GM19397 (cell line): ENCODE measurements around the gene SPTB.

ENCODE experiments used
- ATAC-seq: cut with Tn5 transposase; IDR thresholded peaks from one replicate; pipeline ENCODE4 v1.9.1; 2021; ENCODE audit warnings: mild to moderate bottlenecking, moderate library complexity; ENCODE audit not compliant: unreplicated experiment

The SPTB gene

DNA sequence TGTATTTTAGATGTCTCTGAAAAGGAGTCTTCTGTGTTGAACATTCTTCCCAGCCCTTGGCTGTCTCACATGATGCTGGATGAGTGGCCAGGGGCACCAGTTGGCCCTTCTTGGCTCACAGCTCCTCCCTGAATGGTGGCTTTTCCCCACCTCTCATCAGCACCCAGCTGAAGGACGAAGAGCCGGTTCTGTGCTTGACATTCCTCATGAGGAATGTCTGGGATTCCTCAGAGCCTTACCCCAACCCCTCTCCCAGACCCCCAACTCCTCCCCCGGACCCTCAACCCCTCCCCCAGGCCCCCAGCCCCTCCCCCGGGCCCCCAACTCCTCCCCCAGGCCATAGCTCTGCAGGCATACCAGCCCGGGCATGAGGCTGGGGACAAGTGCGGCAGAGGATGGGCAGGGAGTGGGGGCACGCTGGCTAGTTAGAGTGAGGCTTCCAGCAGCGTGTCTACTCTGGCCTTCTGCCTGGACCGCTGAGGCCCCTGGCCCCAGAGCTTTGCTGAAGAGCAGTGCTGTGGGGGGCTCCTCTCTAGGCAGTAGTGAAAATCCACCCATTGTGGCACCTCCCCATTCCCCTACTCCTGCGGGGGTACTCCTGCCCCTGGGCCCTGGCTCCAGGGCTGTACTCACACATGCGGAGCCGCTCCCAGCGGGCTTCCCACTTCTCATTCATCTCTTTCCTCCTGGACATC, 111.2 kb downstream of the SPTB start:
- ATAC-seq, result no peak

DNA sequence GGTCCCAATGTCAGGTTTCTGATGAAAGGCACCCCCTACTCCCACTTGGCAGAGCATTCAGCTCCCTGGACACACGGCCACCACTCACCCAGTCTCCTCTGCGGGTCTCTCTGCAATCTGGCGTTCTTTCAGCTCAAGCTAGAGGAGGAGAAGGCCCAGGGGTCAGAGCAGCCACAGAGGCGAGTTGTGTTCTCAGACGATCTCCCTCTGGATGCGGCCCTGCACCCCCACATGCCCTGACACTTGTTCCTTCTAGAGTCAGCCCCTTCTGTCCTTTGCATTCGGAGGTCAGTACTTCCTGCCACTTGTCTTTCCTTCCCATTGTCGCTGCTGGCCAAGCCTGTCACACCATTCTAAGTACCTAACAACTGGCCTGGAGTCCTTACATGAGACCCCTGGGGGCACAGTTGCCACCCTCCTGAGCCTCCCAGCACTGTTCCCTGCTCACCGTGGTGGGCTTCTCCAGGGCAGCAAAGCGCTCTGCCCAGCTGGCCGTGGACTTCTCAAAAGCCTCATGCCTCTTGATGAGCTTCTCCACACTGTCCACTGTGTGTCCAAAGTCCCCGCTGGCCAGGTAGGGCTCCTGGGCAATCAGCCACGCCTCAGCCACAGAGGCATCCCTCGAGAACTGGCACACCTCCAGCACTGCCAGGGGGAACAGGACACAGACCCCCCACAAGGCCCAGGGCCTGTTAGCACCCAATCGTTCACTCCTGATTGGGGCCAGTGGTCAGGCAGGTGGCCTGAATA, 112.3 kb downstream of the SPTB start:
- no peak for ATAC-seq

DNA sequence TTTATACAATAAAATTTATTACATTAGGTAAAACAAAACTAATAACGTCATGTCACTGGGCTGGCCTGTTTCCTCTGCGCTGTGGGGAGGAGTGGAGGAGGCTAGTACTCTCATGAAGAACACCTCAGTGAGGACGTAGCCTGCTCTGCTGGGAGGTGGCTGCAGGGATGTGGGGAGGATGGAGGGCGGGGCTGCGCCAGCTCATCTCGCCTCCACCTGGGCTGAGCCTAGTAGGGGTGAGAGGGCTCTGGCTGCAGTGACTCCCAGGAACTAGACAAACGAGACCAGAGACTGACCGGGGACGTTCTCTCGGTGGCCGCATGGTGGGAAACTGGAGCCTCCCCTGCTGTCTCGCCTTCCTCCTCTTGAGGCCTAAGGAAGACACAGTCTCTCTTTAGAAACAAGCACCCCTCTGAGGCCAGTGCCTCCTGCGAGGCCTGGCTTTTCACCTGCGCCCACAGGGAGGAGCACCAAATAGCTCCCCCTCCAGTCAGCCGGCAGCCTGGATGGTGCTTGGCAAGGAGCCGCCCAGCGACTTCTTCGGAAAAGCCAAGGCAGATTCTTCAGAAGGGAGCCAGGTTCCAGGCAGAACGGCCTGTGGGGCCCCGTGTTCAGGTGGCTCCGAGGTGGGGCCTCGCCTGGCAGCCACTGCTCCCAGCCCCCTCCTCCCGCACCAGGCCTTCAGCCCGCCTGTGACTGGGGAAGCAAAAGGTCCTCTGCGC, 113.1 kb downstream of the SPTB start:
- ATAC-seq, result no peak

DNA sequence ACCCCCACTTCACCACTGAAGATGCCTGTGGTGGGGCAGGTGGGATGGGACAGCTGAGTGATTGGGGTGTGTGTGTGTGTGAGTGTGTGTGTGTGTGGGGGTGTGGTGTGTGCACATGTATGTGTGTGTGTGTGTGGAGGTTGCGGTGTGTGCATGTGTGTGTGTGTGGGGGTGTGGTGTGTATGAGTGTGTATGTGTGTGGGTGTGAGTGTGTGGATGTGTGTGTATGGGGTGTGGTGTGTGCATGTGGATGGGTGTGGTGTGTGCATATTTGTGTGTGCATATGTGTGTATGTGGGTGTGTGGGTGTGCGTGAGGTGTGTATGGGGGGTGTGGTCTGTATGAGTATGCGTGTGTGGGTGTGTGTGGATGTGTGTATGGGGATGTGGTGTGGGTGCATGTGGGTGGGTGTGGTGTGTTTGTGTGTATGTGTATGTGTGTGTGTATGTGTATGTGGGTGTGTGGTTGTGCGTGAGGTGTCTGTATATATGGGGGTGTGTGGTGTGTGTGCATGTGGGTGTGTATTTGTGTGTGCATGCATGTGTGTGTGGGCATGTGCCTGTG, 113.9 kb downstream of the SPTB start:
- no peak for ATAC-seq

DNA sequence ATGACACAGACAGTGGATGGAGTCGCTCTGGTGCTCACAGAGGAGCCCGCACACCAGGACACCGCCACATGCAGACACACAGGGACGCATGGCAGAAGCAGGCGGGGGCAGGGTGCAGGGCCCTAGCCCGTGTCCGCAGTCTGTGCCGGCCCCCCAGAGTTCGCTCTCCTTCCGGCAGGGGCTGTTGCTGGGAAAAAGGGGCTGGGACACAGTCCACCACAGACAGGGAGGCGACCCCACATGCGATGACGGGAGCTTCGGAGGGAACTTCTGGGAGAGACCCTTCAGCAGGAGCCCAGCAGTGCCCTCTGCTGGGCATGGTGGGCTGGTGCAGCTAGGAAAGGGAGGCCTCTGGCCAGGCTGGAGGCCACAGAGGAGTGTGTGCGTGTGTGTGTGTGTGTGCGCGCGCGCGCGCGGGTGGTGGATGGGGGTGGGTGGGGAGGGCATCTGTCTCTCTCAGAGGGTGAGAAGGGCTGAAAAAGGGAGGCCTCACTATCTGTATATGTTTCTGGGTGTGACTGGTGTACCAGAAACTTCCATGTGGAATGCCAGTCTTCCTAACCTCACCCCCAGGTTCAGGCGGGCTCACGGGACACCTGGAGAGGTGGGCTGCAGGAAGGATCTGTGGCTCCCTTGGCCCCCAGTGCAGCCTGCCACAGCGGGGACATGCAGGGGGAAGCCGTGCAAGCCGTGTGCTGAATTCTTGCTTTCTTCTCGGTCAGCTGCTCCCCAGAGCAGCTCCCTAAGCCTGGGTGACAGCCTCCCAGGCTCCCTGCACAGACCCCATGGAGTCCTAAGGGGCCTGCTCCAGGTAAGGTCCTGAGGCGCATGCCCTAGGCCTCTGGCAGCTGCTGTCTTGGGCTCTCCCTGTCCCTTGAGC, 114.8 kb downstream of the SPTB start:
- no peak for ATAC-seq

DNA sequence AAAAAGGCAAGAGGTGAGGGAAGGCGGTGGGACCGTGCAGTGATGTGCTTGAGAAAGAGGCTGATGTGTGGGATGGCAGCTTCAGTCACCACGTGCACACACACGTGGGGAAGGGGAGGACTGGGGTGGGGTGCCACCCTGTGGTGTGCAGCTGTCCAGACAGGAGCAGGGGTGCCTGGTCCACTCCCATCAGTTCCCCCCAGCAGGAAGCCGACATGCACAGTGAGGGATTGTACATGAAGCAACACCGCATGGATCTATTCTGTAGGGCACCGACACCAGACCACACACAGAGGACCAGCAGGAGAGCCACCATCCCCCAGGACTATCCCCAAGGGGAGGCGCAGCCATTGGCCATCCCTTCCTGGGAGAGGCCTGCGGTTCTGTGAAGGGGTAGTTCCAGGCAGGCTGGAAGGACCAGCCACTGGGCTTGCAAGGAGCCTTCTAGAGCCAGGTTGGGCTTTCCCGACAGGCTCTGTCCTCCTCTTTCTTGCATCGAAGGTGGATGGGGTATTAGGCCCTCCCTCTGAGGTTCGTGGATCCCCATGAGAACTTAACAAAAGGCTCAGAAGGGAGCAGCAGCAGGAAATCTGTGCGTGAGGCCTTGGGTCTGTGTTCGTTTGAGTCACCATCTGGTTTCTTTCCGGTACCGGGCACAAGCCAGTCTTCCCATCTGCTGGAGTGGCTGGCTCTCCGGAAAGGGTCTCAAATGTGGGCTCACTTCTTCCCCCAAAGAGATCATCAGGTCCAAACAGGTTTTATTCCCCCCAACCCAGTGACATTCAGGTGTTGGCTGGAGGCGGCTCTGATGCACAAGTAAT, 115.7 kb downstream of the SPTB start:
- no peak for ATAC-seq

DNA sequence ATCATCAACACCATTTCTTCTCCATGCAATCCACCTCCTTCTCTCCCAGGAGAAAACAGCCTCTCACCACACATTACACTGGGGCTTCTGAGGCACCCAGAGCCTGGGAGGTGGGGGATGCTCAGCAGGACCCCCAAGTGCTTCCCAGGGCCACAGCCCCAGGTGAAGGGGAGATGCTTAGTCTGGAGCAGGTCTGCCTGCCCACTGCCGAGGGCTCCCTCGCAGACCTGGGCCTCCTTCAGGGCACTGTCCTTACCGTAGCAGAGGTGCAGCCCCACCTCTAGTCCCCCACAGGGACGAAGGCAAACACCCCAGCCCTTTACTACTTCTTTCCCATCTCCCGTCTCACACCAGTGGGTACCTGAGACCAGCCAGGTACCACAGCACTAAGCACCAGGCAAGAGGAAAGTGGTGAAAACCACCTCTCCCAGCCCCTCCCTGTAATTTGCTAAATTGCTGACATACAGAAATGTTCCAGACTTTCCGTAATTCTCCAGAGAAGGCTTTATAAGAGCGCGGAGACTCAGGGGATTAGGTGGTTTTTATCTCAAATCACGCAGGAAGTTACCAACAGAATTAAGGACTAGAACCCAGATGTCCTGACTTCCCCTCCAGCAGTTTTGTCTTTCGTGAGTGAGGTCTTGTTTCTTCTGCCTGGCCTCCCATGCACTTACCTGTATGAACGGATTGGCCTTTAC, 116.5 kb downstream of the SPTB start:
- no peak for ATAC-seq

DNA sequence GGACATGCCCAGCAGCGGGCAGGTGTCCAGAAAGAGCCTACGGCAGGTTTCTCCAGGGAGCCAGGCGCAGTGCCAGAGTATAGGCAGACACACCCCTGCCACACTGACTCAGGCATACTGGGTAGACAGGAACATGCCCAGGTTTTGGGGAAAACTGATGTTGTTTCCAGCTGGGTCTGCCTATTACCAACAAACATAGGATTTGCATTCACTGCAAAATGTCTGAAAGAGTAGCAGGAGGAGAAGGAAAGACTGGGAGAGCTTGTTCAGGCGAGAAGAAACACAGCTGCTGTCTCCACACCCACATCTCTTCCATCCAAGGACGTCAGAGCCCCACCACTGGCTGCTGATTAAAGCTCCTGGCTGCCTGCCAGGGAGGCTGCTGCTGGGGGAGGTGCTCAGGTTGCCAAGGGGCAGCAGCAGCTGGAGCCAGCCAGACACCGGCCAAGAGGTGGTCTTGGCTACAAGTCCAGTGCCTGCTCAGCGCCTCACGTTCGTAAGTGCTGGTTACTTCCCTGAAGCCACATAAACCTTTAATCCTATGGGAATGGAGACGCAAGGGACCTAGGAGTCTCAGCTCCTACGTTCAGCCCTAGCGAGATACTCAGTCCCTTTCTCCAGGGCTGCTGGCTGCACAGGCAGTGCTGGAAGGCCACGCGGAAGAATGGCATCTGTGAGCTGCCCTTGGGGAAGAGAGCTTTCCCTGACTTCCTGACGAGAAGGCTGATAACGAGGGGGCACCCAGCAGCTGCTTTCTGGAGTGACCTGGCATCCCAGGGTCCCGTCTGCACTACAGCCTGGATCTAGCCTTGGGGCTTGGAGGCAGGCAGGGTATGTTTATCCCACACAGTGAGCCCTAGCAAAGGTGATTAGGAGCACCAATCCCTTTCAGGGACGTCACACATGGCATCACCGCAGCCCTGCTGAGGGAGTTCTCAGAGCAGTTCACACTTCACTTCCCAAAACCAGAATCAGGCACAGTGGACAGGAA, 117.4 kb downstream of the SPTB start:
- no peak for ATAC-seq

DNA sequence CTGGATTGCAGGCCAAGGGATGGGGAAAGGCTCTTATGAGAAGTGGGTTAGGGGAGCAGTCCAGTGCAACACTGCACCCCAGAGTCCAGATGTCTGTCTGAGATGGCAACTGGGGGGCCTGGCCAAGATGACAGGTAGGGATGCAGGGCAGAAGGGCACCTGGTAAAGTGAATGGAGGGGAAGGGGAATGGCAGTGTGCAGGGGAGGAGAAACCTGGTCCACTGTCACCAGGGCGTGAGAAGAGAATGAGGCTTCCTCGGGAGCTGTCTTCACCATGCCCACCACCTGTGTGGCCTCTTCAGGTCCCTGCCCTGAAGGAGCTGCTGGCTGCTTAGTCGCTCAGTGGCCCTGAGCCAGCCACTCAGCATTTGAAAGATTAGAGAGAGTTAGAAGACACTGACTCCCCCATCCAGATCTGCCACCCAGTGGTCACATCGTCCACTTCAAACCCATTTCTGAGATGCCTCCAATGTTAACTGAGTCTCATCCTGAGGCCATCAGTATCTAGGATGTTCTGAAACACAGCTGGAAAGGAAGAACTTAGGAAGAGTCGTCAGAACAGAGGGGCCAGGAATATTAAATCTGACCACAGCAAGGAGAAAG, 118.2 kb downstream of the SPTB start:
- no peak for ATAC-seq

DNA sequence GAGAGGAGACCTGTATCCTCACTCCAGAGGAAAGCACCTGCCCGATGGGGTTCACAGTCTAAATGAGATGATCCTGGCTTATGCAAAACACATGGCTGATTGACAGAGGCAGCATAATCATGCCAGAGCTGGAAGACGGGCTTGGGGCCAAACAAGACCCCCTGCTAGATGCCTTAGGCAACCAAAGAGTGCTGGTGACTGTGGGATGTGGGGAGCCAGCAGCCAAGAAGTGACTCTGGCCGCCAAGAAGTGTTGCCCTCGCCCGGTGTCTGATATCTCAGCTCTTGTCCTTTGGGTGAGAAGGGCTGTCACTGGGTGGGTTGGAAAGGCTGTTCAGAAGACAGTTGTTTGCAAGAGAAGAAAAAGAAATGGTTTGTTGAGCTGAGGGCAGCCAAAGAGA, 118.8 kb downstream of the SPTB start:
- no peak for ATAC-seq

DNA sequence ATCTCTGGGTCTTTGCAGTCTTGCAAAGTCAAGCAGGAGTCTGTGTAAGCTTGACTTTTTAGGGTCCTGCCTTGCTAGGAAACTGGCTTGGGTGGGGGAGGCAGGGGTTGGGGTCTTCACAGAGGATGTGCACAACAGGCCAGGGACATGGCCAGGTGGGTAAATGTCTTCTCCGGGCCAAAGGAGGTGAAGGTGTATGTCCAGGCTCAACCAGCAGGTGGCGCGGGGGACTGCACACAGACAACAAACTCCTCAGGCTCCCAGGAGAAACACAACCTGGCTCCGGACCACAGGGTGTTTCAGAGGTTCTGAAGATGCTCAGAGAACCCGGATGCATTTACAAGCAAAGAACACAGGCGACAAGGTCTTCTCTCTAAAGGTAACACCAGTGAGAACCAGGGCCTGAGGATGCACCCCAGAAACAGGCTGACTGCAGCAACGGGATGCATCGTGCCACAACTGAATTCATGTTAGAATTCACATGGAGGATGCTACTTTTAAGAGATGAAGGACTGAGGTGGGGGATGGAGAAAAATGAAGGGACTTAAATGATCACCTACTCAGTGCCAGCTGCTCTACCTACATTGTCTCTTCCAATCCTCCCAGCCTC, 119.5 kb downstream of the SPTB start:
- no peak for ATAC-seq

DNA sequence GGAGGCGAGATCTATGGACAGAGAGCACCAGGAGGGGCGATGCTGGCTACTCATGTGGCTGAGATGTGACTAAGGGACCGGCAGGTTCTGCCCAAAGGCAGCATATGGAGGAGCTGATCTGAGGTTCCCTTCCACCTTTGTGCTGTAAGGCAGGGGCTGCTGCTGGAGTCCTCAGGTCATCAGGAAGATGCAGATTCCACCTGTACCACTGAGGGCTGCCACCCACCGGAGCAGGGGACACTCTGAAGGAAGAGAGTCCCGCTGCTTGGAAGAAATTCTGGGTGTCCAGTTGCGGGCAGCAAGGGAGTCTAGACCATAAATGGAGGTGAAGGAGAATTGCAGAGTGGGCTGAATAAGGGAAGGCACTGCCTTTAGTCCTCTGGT, 120.2 kb downstream of the SPTB start:
- ATAC-seq, result no peak

DNA sequence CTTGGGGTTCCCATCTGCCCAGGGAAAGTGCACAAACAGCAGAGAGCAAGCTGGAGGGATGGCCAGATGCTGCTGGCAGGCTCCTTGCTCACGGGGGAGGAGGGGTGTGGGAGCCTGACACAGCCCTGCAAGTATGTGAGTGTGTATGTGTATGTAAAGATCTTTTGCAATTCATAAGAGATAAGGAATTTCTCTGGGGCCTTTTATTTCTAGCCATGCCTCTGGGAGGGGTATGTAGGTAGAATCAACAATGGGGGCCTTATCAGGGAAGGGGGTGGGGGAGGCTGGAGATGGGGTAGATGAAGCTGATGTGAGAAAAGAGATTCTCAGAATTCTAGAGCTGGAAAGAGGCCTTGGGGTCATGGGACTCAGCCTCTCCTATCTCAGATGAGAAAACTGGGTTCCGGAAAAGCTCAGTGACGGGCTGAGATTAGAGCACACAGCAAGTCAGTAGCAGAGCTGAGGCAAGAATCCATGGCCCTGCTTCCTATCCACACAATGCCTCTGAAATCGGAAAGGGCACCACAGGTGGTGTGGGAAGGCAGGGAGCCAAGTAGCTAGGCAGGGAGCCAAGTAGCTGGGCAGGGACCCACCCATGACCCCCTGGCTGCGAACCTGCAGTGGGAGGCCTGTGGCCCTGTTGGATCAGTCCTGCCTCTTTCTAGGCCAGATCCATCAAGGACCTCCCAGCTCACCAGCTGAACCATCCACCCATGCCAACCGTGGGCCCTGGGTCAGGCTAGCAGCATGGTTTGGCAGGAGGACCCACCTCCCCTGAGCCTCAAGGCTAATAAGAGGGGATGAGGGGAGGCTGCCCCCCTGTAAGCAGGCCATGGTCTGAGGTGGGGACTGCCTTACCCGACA, 120.8 kb downstream of the SPTB start:
- no peak for ATAC-seq

DNA sequence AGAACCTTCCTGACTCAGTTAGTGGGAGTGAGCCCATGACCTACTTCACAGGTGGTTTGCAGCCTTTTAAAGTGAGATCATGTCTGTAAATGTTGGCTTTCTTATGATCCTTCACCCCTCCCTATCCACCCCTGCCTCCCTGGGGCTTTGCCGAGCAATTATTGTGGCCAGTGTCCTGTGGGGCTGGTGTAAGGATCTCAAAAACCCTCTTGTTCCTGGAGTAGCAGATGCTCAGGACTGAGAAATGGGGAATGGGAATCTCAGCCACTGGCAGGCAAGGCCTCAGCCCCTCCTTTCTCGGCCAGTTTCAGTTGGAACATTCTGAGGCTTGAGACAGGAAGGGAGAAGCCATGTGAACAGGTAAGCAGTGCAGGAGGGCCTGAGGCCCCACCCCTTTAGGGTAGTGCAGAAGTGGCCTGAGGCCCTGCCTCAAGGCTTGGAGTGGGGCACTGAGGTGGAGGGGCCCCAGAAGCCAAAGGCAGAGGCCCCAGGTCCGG, 121.6 kb downstream of the SPTB start:
- ATAC-seq, result no peak

DNA sequence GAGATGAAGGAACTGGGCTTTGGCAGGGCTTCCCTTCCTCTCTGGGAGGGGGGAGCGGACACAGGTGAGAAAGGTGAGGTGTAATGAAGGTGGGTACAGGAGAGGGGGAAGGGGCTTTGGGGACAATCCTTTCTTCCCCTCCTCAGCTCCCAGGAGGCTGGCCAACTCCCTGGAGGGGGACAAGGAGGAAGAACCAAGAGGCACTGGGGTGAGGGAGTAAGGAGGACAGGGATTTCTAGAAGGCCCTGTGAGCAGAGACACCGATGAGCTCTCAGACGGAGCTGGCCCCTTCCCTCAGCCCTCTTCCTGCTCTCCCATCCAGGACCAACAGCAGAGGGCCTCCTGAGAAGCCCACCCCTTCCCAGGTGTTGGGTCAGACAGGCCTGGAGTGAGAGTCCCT, 122.1 kb downstream of the SPTB start:
- no peak for ATAC-seq

DNA sequence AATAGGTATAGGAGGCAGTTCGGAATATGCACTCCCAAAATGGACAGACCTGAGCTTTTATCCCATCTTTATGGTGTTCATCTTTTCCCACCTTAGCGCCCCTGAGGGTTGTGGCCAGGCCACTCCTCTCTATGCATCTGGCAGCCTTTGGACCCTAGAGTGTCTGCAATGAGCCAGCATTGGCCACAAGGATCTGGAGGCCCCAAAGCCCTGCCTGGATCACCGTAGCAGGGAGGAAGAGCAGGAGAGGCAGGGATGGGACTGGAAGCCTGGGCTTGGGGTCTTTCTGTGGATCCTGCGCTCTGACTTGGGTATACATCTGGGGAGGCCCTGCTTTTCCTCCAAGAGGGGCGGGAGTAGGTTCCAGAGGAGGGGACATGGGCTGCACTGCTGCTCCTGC, 123.0 kb downstream of the SPTB start:
- ATAC-seq, result no peak
